Measurements from ENCODE around the gene STARD10. TPM values are rescaled to one million over a fixed set of nuclear protein-coding genes. Genes with fewer than 3 reads are reported as not detected.

STARD10 gene, protein sequence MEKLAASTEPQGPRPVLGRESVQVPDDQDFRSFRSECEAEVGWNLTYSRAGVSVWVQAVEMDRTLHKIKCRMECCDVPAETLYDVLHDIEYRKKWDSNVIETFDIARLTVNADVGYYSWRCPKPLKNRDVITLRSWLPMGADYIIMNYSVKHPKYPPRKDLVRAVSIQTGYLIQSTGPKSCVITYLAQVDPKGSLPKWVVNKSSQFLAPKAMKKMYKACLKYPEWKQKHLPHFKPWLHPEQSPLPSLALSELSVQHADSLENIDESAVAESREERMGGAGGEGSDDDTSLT
- total RNA-seq = 40.7 TPM
- polyA plus RNA-seq (ENCODE audit: insufficient read depth, low read depth, low replicate concordance) = 127 TPM
- long read RNA-seq, donor 1, transcript STARD10-210 (7 exons, 1,100 nt) = major isoform, 8 of 12 reads
- long read RNA-seq, donor 1, partial matches to known transcripts = 0 of 12 reads
- long read RNA-seq, donor 1, other reads (novel, unspliced or antisense) = 0 of 12 reads
- long read RNA-seq, donor 2, transcript STARD10-210 (7 exons, 1,100 nt) = major isoform, 16 of 28 reads
- long read RNA-seq, donor 2, partial matches to known transcripts = 9 of 28 reads
- long read RNA-seq, donor 2, other reads (novel, unspliced or antisense) = 0 of 28 reads
- long read RNA-seq, donor 3, transcript STARD10-210 (7 exons, 1,100 nt) = major isoform, 12 of 21 reads
- long read RNA-seq, donor 3, partial matches to known transcripts = 5 of 21 reads
- long read RNA-seq, donor 3, other reads (novel, unspliced or antisense) = 0 of 21 reads
- long read RNA-seq, donor 4, transcript STARD10-210 (7 exons, 1,100 nt) = major isoform, 14 of 14 reads
- long read RNA-seq, donor 4, partial matches to known transcripts = 0 of 14 reads
- long read RNA-seq, donor 4, other reads (novel, unspliced or antisense) = 0 of 14 reads
- long read RNA-seq, donor 5, partial matches to known transcripts = 0 of 1 reads
- long read RNA-seq, donor 5, other reads (novel, unspliced or antisense) = 0 of 1 reads
- long read RNA-seq, donor 6, transcript STARD10-210 (7 exons, 1,100 nt) = major isoform, 12 of 21 reads
- long read RNA-seq, donor 6, partial matches to known transcripts = 7 of 21 reads
- long read RNA-seq, donor 6, other reads (novel, unspliced or antisense) = 0 of 21 reads
- long read RNA-seq, donor 7, transcript STARD10-217 (3 exons, 506 nt) = minor isoform, 11 of 62 reads
- long read RNA-seq, donor 7, transcript STARD10-210 (7 exons, 1,100 nt) = major isoform, 31 of 62 reads
- long read RNA-seq, donor 7, partial matches to known transcripts = 5 of 62 reads
- long read RNA-seq, donor 7, other reads (novel, unspliced or antisense) = 12 of 62 reads
- long read RNA-seq, donor 8, transcript STARD10-210 (7 exons, 1,100 nt) = major isoform, 9 of 11 reads
- long read RNA-seq, donor 8, partial matches to known transcripts = 0 of 11 reads
- long read RNA-seq, donor 8, other reads (novel, unspliced or antisense) = 0 of 11 reads
- long read RNA-seq, donor 9, transcript STARD10-210 (7 exons, 1,100 nt) = major isoform, 11 of 14 reads
- long read RNA-seq, donor 9, partial matches to known transcripts = 0 of 14 reads
- long read RNA-seq, donor 9, other reads (novel, unspliced or antisense) = 0 of 14 reads
- long read RNA-seq, donor 10, transcript STARD10-210 (7 exons, 1,100 nt) = major isoform, 9 of 19 reads
- long read RNA-seq, donor 10, partial matches to known transcripts = 9 of 19 reads
- long read RNA-seq, donor 10, other reads (novel, unspliced or antisense) = 0 of 19 reads

DNA sequence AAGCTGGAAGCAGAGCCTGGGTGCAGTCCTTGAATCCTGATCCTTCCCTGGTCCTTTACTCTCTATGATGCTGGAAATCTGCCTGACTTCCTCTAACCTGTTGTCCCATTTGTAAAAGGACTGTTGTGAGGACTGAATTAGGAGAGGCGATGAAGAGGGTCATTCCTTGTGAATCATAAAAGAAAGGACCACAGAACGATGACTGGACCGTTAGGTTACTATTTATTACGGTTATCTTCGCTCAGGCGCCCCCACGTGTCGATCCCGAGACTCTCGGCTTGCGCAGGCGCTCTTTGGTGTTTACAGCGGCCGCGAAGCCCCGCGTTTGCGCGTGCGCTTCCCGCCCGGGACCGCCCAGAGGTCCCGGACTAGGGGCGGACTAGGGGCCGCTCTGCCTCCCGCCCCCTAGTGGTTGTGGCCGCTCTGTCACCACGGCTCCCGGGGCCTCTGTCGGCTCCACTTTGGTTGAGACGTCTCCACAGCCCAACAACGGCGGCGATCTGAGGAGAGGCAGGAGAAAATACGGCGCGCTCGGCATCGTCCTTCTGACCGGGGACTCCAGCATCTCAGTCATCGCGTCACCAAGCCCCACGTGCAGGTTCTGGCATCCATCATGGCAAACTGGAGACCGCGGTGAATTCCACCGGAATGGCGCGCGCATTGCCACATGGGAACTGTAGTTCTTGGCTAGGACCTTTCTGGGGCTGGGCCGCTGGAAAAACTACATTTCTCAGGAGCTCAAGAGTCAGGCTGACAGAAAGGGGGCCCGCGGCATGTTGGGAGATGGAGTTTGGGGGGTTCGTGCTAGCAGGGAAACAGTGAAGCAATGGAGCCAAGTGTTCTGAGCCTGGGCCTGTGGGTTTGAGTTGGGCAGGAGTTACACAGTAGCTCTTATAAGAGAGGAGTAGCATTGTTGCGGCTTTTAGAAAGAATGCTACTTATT lies at the start of gene STARD10:
TSS of gene STARD10 (minus strand) at position 623 of the 943 bp plus-strand sequence. CDS start 12,866 bp downstream, outside the sequence.
- intact Hi-C loops (cut with DNase I) = no loop called here
- Histone ChIP-seq H3K9ac (ENCODE audit: low read length in 3 of 3) (peak within 1 kb of the TSS; percentile 51 to 88 (median 83)), H3K27me3 (ENCODE audit: control insufficient read depth, insufficient read depth, low read length) (no peaks in the 10 kb centered on the region), H3K27ac (ENCODE audit: low read depth in 2 of 2, low read length in 2 of 2) (peak within 1 kb of the TSS; percentile 94 to 97), H3K36me3 (ENCODE audit: control insufficient read depth in 2 of 3, insufficient read depth in 3 of 3, low read length in 3 of 3) (no peaks in the 10 kb centered on the region), H3K4me1 (ENCODE audit: control insufficient read depth in 2 of 3, insufficient read depth in 2 of 3, low read depth in 1 of 3, low read length in 3 of 3) (peaks cover 2 to 13% (median 12%) of the 10 kb centered on the region in 3 donors), H3K4me3 (ENCODE audit: low read length in 3 of 3) (peak within 1 kb of the TSS; percentile 78 to 89 (median 88)), H3K9me3 (ENCODE audit: control insufficient read depth in 2 of 3, insufficient read depth in 1 of 3, low read length in 3 of 3) (no peaks in the 10 kb centered on the region)
- DNase-seq = peak; percentile 97 to 99 (median 98)
- TF ChIP-seq, protein P1, sequence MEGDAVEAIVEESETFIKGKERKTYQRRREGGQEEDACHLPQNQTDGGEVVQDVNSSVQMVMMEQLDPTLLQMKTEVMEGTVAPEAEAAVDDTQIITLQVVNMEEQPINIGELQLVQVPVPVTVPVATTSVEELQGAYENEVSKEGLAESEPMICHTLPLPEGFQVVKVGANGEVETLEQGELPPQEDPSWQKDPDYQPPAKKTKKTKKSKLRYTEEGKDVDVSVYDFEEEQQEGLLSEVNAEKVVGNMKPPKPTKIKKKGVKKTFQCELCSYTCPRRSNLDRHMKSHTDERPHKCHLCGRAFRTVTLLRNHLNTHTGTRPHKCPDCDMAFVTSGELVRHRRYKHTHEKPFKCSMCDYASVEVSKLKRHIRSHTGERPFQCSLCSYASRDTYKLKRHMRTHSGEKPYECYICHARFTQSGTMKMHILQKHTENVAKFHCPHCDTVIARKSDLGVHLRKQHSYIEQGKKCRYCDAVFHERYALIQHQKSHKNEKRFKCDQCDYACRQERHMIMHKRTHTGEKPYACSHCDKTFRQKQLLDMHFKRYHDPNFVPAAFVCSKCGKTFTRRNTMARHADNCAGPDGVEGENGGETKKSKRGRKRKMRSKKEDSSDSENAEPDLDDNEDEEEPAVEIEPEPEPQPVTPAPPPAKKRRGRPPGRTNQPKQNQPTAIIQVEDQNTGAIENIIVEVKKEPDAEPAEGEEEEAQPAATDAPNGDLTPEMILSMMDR (IDR thresholded peaks at IDR 0.05; ENCODE audit: borderline replicate concordance, extremely low read depth, insufficient read depth) = peak; percentile 57
- FAIRE-seq = no peak

DNA sequence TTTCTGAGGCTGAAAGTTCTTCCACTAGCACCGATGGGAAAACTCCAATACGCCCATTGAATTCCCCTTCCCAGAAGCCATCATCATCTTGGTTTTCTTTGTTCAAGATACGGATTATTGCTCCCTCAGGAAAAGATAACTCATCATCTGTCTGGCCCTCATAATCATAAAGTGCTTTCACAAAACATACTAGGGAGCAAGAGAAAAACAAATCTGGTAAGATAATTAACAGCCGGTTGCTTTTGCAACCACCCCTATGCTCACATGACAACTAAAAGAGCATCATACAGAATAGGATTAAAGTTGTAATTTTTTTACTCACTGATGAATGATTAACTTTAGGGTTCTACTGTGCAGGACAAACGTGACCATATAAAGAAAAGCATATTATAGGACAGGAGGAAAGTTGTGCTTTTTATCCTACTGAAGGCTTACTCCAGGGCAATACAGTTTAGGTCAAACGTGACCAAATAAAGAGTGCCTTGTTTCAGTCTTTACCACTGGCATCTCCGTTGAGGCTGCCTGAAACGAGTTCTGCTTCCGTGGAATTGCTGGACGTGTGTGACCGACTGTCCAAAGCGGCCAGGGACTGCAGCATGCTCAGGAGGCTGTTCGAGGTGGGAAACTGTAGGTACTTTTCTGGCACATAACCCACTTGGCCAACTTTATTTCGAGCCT lies 48.9 kb upstream of the STARD10 start:
- Histone ChIP-seq H3K27ac (ENCODE audit: low read depth in 2 of 2, low read length in 2 of 2) (no peak overlapping the region), H3K36me3 (ENCODE audit: control insufficient read depth in 2 of 3, insufficient read depth in 3 of 3, low read length in 3 of 3) (peaks cover 0 to 9% (median 2%) of the 10 kb centered on the region in 3 donors), H3K9ac (ENCODE audit: low read length in 3 of 3) (no peak overlapping the region), H3K4me1 (ENCODE audit: control insufficient read depth in 2 of 3, insufficient read depth in 2 of 3, low read depth in 1 of 3, low read length in 3 of 3) (peaks cover 0 to 4% (median 2%) of the 10 kb centered on the region in 3 donors), H3K9me3 (ENCODE audit: control insufficient read depth in 2 of 3, insufficient read depth in 1 of 3, low read length in 3 of 3) (no peaks in the 10 kb centered on the region), H3K27me3 (ENCODE audit: control insufficient read depth, insufficient read depth, low read length) (no peaks in the 10 kb centered on the region), H3K4me3 (ENCODE audit: low read length in 3 of 3) (no peak overlapping the region)
- no peak for FAIRE-seq
- intact Hi-C loops (cut with DNase I) = no loop called here
- TF ChIP-seq, protein P1 (IDR thresholded peaks at IDR 0.05; ENCODE audit: borderline replicate concordance, extremely low read depth, insufficient read depth) = no peak
- peak in 1 of 5 donors; percentile 53 for DNase-seq

Measured in kidney (tissue), 22 donors.